Measurements from ENCODE around the gene GPX3. TPM values are rescaled to one million over a fixed set of nuclear protein-coding genes. Genes with fewer than 3 reads are reported as not detected.

The GPX3 gene
- total RNA-seq, 6 donors from 2014 or later: 876 to 1,536 (median 1,027) TPM

GRCh38 chr5:151008210-151008491 lies 12.2 kb upstream of the GPX3 start:
- TF ChIP-seq POLR2A (IDR thresholded peaks at IDR 0.05): no peak
- no peak for TF ChIP-seq EP300 (IDR thresholded peaks at IDR 0.05)
- no peak for TF ChIP-seq POLR2AphosphoS5 (IDR thresholded peaks at IDR 0.05)
- no peak for TF ChIP-seq CTCF (IDR thresholded peaks at IDR 0.05)
- Histone ChIP-seq H3K27ac (peak overlapping the region; percentile 84 to 87 (median 86)), H3K4me1 (peaks cover 34 to 47% (median 41%) of the 10 kb centered on the region in 4 donors), H3K9me3 (no peaks in the 10 kb centered on the region), H3K36me3 (no peaks in the 10 kb centered on the region), H3K27me3 (no peaks in the 10 kb centered on the region), H3K4me3 (no peak overlapping the region)
- no peak for ATAC-seq (ENCODE audit: low FRiP score in 2 of 2)
- WGBS, 2 donors: 47 to 80% methylated on average over 2 of the region's 2 CpGs
- no peak for DNase-seq

DNA sequence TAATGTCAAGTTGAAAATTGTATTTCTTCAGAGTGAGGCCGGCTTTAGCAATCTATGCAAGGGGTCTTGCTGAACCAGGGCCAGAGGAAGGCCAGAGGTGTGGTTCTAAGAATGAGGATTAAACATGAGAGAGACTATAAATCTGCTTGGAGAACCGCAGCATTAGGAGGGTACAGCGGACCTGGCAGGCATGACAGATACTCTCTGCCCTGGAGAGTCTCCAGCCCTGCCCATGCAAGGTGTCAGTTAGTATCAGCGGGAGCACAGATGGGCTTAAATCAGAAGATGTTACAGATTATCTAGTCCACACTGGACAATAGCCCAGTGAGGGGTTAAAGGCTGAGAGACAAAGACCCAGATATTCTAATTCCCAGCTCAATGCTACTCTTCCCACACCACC lies 11.5 kb upstream of the GPX3 start:
- TF ChIP-seq POLR2A (IDR thresholded peaks at IDR 0.05) (no peak), EP300 (IDR thresholded peaks at IDR 0.05) (no peak), POLR2AphosphoS5 (IDR thresholded peaks at IDR 0.05) (no peak)
- no peak for DNase-seq
- WGBS, 2 donors: 88 to 98% methylated on average over 4 of the region's 4 CpGs
- no peak overlapping the region for H3K4me3 ChIP-seq
- no peaks in the 10 kb centered on the region for H3K36me3 ChIP-seq
- peaks cover 34 to 47% (median 40%) of the 10 kb centered on the region in 4 donors for H3K4me1 ChIP-seq
- H3K27me3 ChIP-seq: no peaks in the 10 kb centered on the region
- no peak for ATAC-seq (ENCODE audit: low FRiP score in 2 of 2)
- H3K9me3 ChIP-seq: no peaks in the 10 kb centered on the region
- H3K27ac ChIP-seq: peak overlapping the region in 2 of 4 donors; percentile 85 to 87

DNA sequence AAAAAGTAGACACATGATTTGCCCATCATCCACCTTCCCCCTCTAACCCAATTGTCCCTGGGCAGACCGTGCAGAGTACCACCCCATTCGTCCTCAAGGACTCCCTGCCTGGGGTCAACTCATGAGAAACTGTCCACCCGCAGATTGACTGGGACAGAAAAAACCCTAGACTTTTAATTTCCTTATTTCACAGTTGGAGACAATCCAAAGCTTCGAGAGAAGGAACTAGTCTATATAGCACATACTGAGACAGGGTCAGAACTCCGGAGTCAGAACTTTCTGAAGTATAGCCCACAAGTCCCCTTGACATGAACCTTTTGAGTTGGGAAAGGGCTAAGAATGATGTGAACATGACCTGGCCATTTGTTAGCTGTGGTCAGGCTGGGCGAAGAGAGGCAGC lies 7.5 kb upstream of the GPX3 start:
- H3K4me1 ChIP-seq: peaks cover 18 to 26% (median 22%) of the 10 kb centered on the region in 4 donors
- 72 to 75% methylated on average over 5 to 6 of the region's 6 CpGs for WGBS, 2 donors
- H3K27ac ChIP-seq: no peak overlapping the region
- H3K27me3 ChIP-seq: no peaks in the 10 kb centered on the region
- no peaks in the 10 kb centered on the region for H3K9me3 ChIP-seq
- H3K36me3 ChIP-seq: no peaks in the 10 kb centered on the region
- no peak for TF ChIP-seq CTCF (IDR thresholded peaks at IDR 0.05)
- TF ChIP-seq POLR2A (IDR thresholded peaks at IDR 0.05): no peak
- TF ChIP-seq EP300 (IDR thresholded peaks at IDR 0.05): no peak
- no peak for TF ChIP-seq POLR2AphosphoS5 (IDR thresholded peaks at IDR 0.05)
- peak in 1 of 2 donors; percentile 28 for ATAC-seq (ENCODE audit: low FRiP score in 2 of 2)
- no peak overlapping the region for H3K4me3 ChIP-seq
- DNase-seq: no peak

DNA sequence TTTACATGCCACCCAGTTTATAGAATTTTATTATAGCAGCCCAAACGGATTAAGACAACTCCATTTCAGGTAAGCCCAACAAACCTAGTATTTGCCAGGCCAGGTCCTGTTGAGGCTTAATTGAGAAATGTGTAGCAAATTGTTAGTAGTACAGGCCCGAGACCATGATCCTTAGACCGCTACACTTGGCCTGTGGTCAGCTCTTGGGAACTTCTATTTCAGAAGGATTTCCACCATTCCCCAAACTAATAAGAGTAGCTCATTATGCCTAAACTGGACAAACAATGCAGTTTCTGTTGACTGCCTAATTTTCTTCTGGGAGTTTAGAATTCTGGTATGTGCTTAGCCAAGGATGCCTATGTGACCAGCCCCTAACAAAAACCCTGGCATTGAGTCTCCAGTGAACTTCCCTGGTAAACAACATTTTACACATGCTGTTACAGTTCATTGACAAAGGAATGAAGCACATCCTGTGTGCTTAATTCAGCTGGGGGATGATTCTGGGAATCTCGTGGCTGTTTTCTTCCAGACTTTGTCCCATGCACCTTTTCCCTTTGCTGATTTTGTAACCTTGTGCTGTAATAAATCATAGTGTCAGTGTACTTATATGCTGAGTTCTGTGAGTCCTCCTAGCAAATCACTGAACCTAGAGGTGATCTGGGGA lies 5.6 kb upstream of the GPX3 start:
- TF ChIP-seq POLR2AphosphoS5 (IDR thresholded peaks at IDR 0.05) (peak; percentile 24 to 51), POLR2A (IDR thresholded peaks at IDR 0.05) (no peak), CTCF (IDR thresholded peaks at IDR 0.05) (no peak), EP300 (IDR thresholded peaks at IDR 0.05) (peak in 2 of 4 donors; percentile 44 to 58)
- WGBS, 2 donors: 78 to 85% methylated on average over 4 of the region's 4 CpGs

DNA sequence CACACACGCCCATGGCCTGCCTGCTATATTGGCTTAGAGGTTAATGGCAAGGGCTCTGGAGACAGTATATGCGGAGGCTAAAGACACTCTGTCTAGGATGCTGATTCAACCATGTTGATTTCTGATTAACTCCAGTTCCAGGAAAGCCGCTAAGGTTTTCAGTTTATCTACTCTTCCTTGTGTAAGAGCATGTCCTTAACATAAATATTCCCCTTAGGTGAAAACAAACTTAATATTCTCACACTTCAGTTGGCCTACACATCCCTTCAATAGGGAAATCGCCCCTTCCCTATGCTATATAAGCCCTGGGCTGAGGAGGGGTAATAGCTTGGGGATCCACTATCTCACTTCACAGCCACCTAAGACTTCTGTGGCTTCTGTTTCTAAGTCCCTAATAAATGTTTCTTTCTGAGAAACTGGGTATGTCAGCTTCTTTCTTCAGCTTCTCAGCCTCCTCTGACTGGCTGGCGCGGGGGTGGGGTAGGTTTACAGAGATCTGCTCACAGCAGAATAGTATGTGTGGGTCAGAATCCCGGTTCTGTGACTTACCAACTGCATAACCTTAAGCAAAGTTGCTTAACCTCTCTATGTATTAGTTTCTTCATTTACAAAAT lies 4.3 kb upstream of the GPX3 start:
- no peak overlapping the region for H3K4me3 ChIP-seq
- H3K9me3 ChIP-seq: no peaks in the 10 kb centered on the region
- TF ChIP-seq POLR2A (IDR thresholded peaks at IDR 0.05) (no peak), EP300 (IDR thresholded peaks at IDR 0.05) (no peak), CTCF (IDR thresholded peaks at IDR 0.05) (no peak), POLR2AphosphoS5 (IDR thresholded peaks at IDR 0.05) (no peak)
- H3K36me3 ChIP-seq: no peaks in the 10 kb centered on the region
- H3K27ac ChIP-seq: peak overlapping the region in 3 of 4 donors; percentile 35 to 82 (median 68)
- WGBS, 2 donors: 86 to 91% methylated on average over 7 of the region's 7 CpGs
- peaks cover 20 to 45% (median 32%) of the 10 kb centered on the region in 4 donors for H3K4me1 ChIP-seq
- no peak for DNase-seq
- H3K27me3 ChIP-seq: no peaks in the 10 kb centered on the region
- no peak for ATAC-seq (ENCODE audit: low FRiP score in 2 of 2)

More for the DNA sequence above, 5.6 kb upstream of the GPX3 start:
- no peak for ATAC-seq (ENCODE audit: low FRiP score in 2 of 2)
- H3K9me3 ChIP-seq: no peaks in the 10 kb centered on the region
- no peak overlapping the region for H3K4me3 ChIP-seq
- DNase-seq: no peak
- H3K36me3 ChIP-seq: no peaks in the 10 kb centered on the region
- H3K27ac ChIP-seq: peak overlapping the region; percentile 23 to 82 (median 68)
- no peaks in the 10 kb centered on the region for H3K27me3 ChIP-seq
- peaks cover 13 to 37% (median 29%) of the 10 kb centered on the region in 4 donors for H3K4me1 ChIP-seq

Measured in upper lobe of left lung (tissue), 6 donors.